ENCODE measurements around the gene MTMR8.
"Not testable (repeated sequence)": the region's sequence is repeated elsewhere in the genome, so short reads cannot be mapped to it uniquely, and the experiment has no call there.

MTMR8 gene

DNA sequence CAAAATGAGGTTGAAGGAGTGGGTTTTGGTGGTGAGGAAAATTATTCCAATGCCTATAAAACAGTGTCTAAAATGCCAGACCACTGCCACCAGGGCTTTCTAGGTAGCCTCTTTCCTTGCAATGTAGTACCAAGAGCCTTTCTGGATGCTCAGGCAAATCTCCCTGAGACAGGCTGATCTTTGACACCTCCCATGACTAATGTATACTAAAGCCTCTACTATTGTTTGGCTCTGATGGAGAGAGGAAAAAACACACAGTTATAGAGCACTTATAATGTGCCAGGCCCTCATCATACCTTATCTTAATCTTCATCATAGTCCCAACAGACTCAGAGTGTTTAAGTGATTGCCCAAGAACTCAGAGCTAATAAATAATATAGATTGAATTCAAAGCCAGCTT, 5.8 kb downstream of the MTMR8 start:
- no peak for TF ChIP-seq SPI1 (IDR thresholded peaks at IDR 0.05; ENCODE audit: borderline replicate concordance, low read depth)
- no peak for TF ChIP-seq GABPA (IDR thresholded peaks at IDR 0.05; ENCODE audit: low read depth)
- no peak for TF ChIP-seq REST (IDR thresholded peaks at IDR 0.05; ENCODE audit: insufficient replicate concordance, low read depth)
- no peak for TF ChIP-seq POLR2AphosphoS5 (IDR thresholded peaks at IDR 0.05; ENCODE audit: low read depth)
- TF ChIP-seq, protein P1, sequence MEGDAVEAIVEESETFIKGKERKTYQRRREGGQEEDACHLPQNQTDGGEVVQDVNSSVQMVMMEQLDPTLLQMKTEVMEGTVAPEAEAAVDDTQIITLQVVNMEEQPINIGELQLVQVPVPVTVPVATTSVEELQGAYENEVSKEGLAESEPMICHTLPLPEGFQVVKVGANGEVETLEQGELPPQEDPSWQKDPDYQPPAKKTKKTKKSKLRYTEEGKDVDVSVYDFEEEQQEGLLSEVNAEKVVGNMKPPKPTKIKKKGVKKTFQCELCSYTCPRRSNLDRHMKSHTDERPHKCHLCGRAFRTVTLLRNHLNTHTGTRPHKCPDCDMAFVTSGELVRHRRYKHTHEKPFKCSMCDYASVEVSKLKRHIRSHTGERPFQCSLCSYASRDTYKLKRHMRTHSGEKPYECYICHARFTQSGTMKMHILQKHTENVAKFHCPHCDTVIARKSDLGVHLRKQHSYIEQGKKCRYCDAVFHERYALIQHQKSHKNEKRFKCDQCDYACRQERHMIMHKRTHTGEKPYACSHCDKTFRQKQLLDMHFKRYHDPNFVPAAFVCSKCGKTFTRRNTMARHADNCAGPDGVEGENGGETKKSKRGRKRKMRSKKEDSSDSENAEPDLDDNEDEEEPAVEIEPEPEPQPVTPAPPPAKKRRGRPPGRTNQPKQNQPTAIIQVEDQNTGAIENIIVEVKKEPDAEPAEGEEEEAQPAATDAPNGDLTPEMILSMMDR (IDR thresholded peaks at IDR 0.05; ENCODE audit: insufficient read depth, low read length), result no peak
- H3K4me3 ChIP-seq (replicated peaks; ENCODE audit: insufficient read depth, low read length), result no peak overlapping the region
- H3K27me3 ChIP-seq (ENCODE audit: insufficient read depth, poor library complexity, severe bottlenecking), result no peaks in the 10 kb centered on the region
- DNase-seq (ENCODE audit: low read depth in 1 of 2, low spot score in 1 of 2), result no peak
- no peak overlapping the region for H3K27ac ChIP-seq (replicated peaks)

GRCh38 chrX:64380789-64381188, 14.5 kb downstream of the MTMR8 start:
- not testable (repeated sequence) for H3K27me3 ChIP-seq (ENCODE audit: insufficient read depth, poor library complexity, severe bottlenecking); DNase-seq (ENCODE audit: low read depth in 1 of 2, low spot score in 1 of 2); H3K27ac ChIP-seq (replicated peaks); H3K4me3 ChIP-seq (replicated peaks; ENCODE audit: insufficient read depth, low read length)

GRCh38 chrX:64379924-64380323, 15.3 kb downstream of the MTMR8 start:
- no peaks in the 10 kb centered on the region for H3K27me3 ChIP-seq (ENCODE audit: insufficient read depth, poor library complexity, severe bottlenecking)
- H3K27ac ChIP-seq (replicated peaks), result no peak overlapping the region
- no peak for TF ChIP-seq REST (IDR thresholded peaks at IDR 0.05; ENCODE audit: insufficient replicate concordance, low read depth)
- no peak for TF ChIP-seq SPI1 (IDR thresholded peaks at IDR 0.05; ENCODE audit: borderline replicate concordance, low read depth)
- TF ChIP-seq, protein P1 (IDR thresholded peaks at IDR 0.05; ENCODE audit: insufficient read depth, low read length), result no peak
- no peak for TF ChIP-seq GABPA (IDR thresholded peaks at IDR 0.05; ENCODE audit: low read depth)
- no peak for TF ChIP-seq POLR2AphosphoS5 (IDR thresholded peaks at IDR 0.05; ENCODE audit: low read depth)
- H3K4me3 ChIP-seq (replicated peaks; ENCODE audit: insufficient read depth, low read length), result no peak overlapping the region
- no peak for DNase-seq (ENCODE audit: low read depth in 1 of 2, low spot score in 1 of 2)

GRCh38 chrX:64377753-64378152, 17.5 kb downstream of the MTMR8 start:
- DNase-seq (ENCODE audit: low read depth in 1 of 2, low spot score in 1 of 2), result peak in 1 of 2 experiments; percentile 4
- Histone ChIP-seq H3K27ac (replicated peaks) (no peak overlapping the region), H3K27me3 (ENCODE audit: insufficient read depth, poor library complexity, severe bottlenecking) (no peaks in the 10 kb centered on the region), H3K4me3 (replicated peaks; ENCODE audit: insufficient read depth, low read length) (no peak overlapping the region)
- TF ChIP-seq REST (IDR thresholded peaks at IDR 0.05; ENCODE audit: insufficient replicate concordance, low read depth), result no peak
- peak; percentile 77 for TF ChIP-seq SPI1 (IDR thresholded peaks at IDR 0.05; ENCODE audit: borderline replicate concordance, low read depth)

Data from HL-60 (cell line).